HCT116 (cell line): ENCODE results near the gene NTRK3. TPM values are rescaled to one million over a fixed set of nuclear protein-coding genes. Genes with fewer than 3 reads are reported as not detected.

Experiments used
- ATAC-seq: fragments of 200-7000 bp; cut with Tn5 transposase; 2 replicates; pipeline ENCODE4 v1.9.1; 2020; ENCODE audit warnings: mild to moderate bottlenecking, moderate library complexity
- BruUV-seq: library from RNA; stranded (reverse); fragments of 400-500 nt; replicated peaks from 2 replicates; lab custom pipeline; 2021; lab: Mats Ljungman, UMichigan
- CTCF ChIA-PET: fragments of 300-600 bp; sonication (Branson Sonifier 250); formaldehyde crosslinking; loops from one replicate; lab custom pipeline; 2021; ENCODE audit warnings: antibody characterized with exemption; lab: Charles Lee
- POLR2A ChIA-PET: fragments of 300-600, 350-600 bp; sonication (Branson Sonifier 250); formaldehyde crosslinking; loops from one replicate; lab custom pipeline; 2021; ENCODE audit warnings: antibody characterized with exemption; lab: Charles Lee
- RAD21 ChIA-PET, 2 experiments: fragments of 300-600 bp; sonication (Branson Sonifier 250); formaldehyde crosslinking; loops; one replicate each; lab custom pipeline; 2023; ENCODE audit warnings: low total read pairs in 2 of 2; ENCODE audit not compliant: uncharacterized antibody in 2 of 2, unreplicated experiment in 2 of 2, low non-redundant PET in 1 of 2; lab: Charles Lee
- DNase-seq: peaks from one replicate; pipeline ENCODE4 v3.0.0-alpha.2; 2010; ENCODE audit warnings: low read depth, low spot score
- H2AFZ ChIP-seq: fragments of 200-600 bp; shearing (Covaris generic), sonication (generic); 2 replicates; pipeline ENCODE4 v1.6.1; 2017; ENCODE audit warnings: low read depth, mixed run types, mixed read lengths, antibody characterized with exemption, low read length; ENCODE audit not compliant: poor library complexity, severe bottlenecking
- H3K27ac ChIP-seq: 2 replicates; pipeline ENCODE4 v1.5.1; 2012; ENCODE audit warnings: low read depth, low read length
- H3K27me3 ChIP-seq: fragments of 200-600 bp; sonication (generic); 2 replicates; pipeline ENCODE4 v1.6.1; 2016; ENCODE audit warnings: mixed run types, low read length, mixed read lengths; ENCODE audit not compliant: insufficient read depth
- H3K36me3 ChIP-seq, 2 experiments: fragments of 200-500 bp in 1 of 2; fragments of 200-600 bp in 1 of 2; sonication (Bioruptor generic) in 1 of 2; sonication (generic) in 1 of 2; 2 replicates each; pipeline versions ENCODE4 v1.5.1 to v1.6.1; 2014 to 2016; ENCODE audit warnings: low read length in 2 of 2, inconsistent platforms in 1 of 2, mixed read lengths in 1 of 2, mixed run types in 1 of 2; ENCODE audit not compliant: insufficient read depth in 2 of 2, control insufficient read depth in 1 of 2
- H3K4me1 ChIP-seq, 2 experiments: fragments of 200-600 bp in 1 of 2; sonication (generic) in 1 of 2; 2 replicates each; pipeline versions ENCODE4 v1.5.1 to v1.6.1; 2012 to 2017; ENCODE audit warnings: low read length in 2 of 2, inconsistent platforms in 1 of 2, mild to moderate bottlenecking in 1 of 2, mixed read lengths in 1 of 2, mixed run types in 1 of 2, moderate library complexity in 1 of 2; ENCODE audit not compliant: insufficient read depth in 2 of 2, control insufficient read depth in 1 of 2
- H3K4me2 ChIP-seq: fragments of 200-600 bp; sonication (generic); 2 replicates; pipeline ENCODE4 v1.6.1; 2017; ENCODE audit warnings: mixed run types, low read length, mixed read lengths
- H3K4me3 ChIP-seq, 2 experiments: fragments of 200-600 bp in 1 of 2; sonication (generic) in 1 of 2; replicated peaks in 1 of 2; 2 replicates each; pipeline ENCODE4 v1.5.1; 2011 to 2016; ENCODE audit warnings: low read length in 2 of 2, control low read depth in 1 of 2, low read depth in 1 of 2, mild to moderate bottlenecking in 1 of 2, mixed read lengths in 1 of 2, mixed run types in 1 of 2
- H3K79me2 ChIP-seq: fragments of 200-600 bp; sonication (generic); 2 replicates; pipeline ENCODE4 v1.6.1; 2017; ENCODE audit warnings: mild to moderate bottlenecking, mixed run types, low read length, moderate library complexity, mixed read lengths; ENCODE audit not compliant: insufficient read depth
- H3K9ac ChIP-seq: fragments of 200-600 bp; sonication (generic); 2 replicates; pipeline ENCODE4 v1.6.1; 2016; ENCODE audit warnings: low read length, mixed read lengths
- H3K9me2 ChIP-seq: fragments of 200-600 bp; sonication (generic), shearing (Covaris generic); 2 replicates; pipeline ENCODE4 v1.6.1; 2017; ENCODE audit warnings: mixed run types, mild to moderate bottlenecking, moderate library complexity; ENCODE audit not compliant: insufficient read depth
- H3K9me3 ChIP-seq, 2 experiments: fragments of 200-500 bp in 1 of 2; fragments of 200-600 bp in 1 of 2; sonication (Bioruptor generic) in 1 of 2; sonication (generic) in 1 of 2; 2 replicates each; pipeline ENCODE4 v1.6.1; 2014 to 2017; ENCODE audit warnings: low read length in 2 of 2, mixed read lengths in 2 of 2, inconsistent platforms in 1 of 2, low read depth in 1 of 2, mild to moderate bottlenecking in 1 of 2, mixed run types in 1 of 2, moderate library complexity in 1 of 2; ENCODE audit not compliant: control insufficient read depth in 1 of 2, insufficient read depth in 1 of 2
- H4K20me1 ChIP-seq: fragments of 200-600 bp; sonication (generic), shearing (Covaris generic); 2 replicates; pipeline ENCODE4 v1.6.1; 2017; ENCODE audit warnings: mixed run types, mild to moderate bottlenecking, moderate library complexity; ENCODE audit not compliant: insufficient read depth
- EGR1 ChIP-seq: IDR thresholded peaks from 2 replicates; pipeline ENCODE4 v1.6.1; 2012; ENCODE audit warnings: low read depth
- ELF1 ChIP-seq: IDR thresholded peaks from 2 replicates; pipeline ENCODE4 v1.6.1; 2012; ENCODE audit warnings: low read depth, borderline replicate concordance
- EZH2 ChIP-seq: fragments of 200-600 bp; sonication (generic); IDR thresholded peaks from 2 replicates; pipeline ENCODE4 v1.6.1; 2017; ENCODE audit warnings: antibody characterized with exemption, mixed run types
- POLR2A ChIP-seq: IDR thresholded peaks from 2 replicates; pipeline ENCODE4 v1.7.0; 2011; ENCODE audit warnings: borderline replicate concordance; ENCODE audit not compliant: insufficient read depth, insufficient read length; ENCODE audit errors: extremely low read depth
- RAD21 ChIP-seq: IDR thresholded peaks from 2 replicates; pipeline ENCODE4 v1.6.1; 2012; ENCODE audit warnings: low read depth, mild to moderate bottlenecking
- ZFX ChIP-seq: fragments of 450-650 bp; IDR thresholded peaks from 2 replicates; pipeline ENCODE4 v1.6.1; 2017
- ZNF274 ChIP-seq: fragments of 200-500 bp; sonication (Bioruptor generic); IDR thresholded peaks from 2 replicates; pipeline ENCODE4 v1.6.1; 2014; ENCODE audit warnings: mild to moderate bottlenecking, low read depth, low read length, inconsistent platforms
- intact Hi-C: fragments of 100-400 bp; cut with micrococcal nuclease; formaldehyde crosslinking; loops from 2 replicates; pipeline ENCODE4 v1.10.0; 2022
- total RNA-seq: library from RNA; stranded (reverse); gene quantifications from one replicate; pipeline ENCODE4 v1.2.1, GENCODE V29; 2021; ENCODE audit not compliant: unreplicated experiment
- TF ChIP-seq, protein P1 (sequence below): IDR thresholded peaks from 2 replicates; pipeline ENCODE4 v1.6.1; 2012; ENCODE audit warnings: low read depth
- TF ChIP-seq, protein P2 (sequence below): IDR thresholded peaks from 2 replicates; pipeline ENCODE4 v1.6.1; 2011; ENCODE audit warnings: mild to moderate bottlenecking, low read length, moderate library complexity; ENCODE audit not compliant: insufficient replicate concordance; ENCODE audit errors: extremely low read depth
- TF ChIP-seq, protein P3 (sequence below): IDR thresholded peaks from 2 replicates; pipeline ENCODE4 v1.6.1; 2012

Gene NTRK3
- total RNA-seq, 1 experiment from 2014 or later: not detected

DNA sequence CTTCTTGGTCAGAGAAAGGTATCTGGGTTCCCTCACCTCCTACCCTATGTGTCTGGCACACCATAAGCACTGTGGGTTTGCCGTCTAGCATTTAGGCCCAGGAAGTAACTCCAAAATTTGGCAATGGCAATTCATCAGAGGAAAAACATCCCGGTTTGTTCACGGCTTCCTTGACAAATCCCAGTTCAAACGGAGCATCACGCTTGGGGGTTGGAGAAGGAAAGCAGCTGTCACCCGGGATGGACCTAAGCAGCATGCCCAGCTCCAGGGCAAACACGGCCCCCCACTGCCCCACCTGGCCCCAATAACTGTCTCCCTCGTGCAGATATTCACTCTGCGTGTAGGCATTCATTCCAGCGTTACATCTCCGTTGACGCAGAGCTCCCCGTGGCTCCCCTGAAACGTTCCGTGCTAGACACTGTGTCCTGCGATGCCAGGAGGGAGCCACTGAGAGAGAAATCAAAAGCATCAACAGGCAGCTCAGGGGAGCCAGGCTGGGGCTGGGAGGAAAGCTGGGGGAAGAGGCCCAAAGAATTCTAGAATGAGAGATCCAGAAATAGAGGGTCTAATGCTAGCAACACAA lies 41.4 kb downstream of the NTRK3 start:
- ATAC-seq: no peak
- Histone ChIP-seq H4K20me1 (no peaks in the 10 kb centered on the region), H3K4me2 (no peak overlapping the region), H3K4me1 (no peaks in the 10 kb centered on the region), H2AFZ (no peak overlapping the region), H3K9me2 (no peaks in the 10 kb centered on the region), H3K9ac (no peak overlapping the region), H3K27ac (no peak overlapping the region), H3K4me3 (no peak overlapping the region)
- POLR2A ChIA-PET: no interaction called here
- no peak for DNase-seq
- TF ChIP-seq ELF1 (no peak), ZNF274 (no peak), ZFX (no peak), RAD21 (no peak), EGR1 (no peak), POLR2A (no peak), EZH2 (no peak)
- TF ChIP-seq, protein P1, sequence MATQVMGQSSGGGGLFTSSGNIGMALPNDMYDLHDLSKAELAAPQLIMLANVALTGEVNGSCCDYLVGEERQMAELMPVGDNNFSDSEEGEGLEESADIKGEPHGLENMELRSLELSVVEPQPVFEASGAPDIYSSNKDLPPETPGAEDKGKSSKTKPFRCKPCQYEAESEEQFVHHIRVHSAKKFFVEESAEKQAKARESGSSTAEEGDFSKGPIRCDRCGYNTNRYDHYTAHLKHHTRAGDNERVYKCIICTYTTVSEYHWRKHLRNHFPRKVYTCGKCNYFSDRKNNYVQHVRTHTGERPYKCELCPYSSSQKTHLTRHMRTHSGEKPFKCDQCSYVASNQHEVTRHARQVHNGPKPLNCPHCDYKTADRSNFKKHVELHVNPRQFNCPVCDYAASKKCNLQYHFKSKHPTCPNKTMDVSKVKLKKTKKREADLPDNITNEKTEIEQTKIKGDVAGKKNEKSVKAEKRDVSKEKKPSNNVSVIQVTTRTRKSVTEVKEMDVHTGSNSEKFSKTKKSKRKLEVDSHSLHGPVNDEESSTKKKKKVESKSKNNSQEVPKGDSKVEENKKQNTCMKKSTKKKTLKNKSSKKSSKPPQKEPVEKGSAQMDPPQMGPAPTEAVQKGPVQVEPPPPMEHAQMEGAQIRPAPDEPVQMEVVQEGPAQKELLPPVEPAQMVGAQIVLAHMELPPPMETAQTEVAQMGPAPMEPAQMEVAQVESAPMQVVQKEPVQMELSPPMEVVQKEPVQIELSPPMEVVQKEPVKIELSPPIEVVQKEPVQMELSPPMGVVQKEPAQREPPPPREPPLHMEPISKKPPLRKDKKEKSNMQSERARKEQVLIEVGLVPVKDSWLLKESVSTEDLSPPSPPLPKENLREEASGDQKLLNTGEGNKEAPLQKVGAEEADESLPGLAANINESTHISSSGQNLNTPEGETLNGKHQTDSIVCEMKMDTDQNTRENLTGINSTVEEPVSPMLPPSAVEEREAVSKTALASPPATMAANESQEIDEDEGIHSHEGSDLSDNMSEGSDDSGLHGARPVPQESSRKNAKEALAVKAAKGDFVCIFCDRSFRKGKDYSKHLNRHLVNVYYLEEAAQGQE: no peak
- TF ChIP-seq, protein P2, sequence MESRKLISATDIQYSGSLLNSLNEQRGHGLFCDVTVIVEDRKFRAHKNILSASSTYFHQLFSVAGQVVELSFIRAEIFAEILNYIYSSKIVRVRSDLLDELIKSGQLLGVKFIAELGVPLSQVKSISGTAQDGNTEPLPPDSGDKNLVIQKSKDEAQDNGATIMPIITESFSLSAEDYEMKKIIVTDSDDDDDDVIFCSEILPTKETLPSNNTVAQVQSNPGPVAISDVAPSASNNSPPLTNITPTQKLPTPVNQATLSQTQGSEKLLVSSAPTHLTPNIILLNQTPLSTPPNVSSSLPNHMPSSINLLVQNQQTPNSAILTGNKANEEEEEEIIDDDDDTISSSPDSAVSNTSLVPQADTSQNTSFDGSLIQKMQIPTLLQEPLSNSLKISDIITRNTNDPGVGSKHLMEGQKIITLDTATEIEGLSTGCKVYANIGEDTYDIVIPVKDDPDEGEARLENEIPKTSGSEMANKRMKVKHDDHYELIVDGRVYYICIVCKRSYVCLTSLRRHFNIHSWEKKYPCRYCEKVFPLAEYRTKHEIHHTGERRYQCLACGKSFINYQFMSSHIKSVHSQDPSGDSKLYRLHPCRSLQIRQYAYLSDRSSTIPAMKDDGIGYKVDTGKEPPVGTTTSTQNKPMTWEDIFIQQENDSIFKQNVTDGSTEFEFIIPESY: no peak
- TF ChIP-seq, protein P3, sequence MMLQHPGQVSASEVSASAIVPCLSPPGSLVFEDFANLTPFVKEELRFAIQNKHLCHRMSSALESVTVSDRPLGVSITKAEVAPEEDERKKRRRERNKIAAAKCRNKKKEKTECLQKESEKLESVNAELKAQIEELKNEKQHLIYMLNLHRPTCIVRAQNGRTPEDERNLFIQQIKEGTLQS: no peak
- TF ChIP-seq, all 23 proteins: peak for 0
- CTCF ChIA-PET: no interaction called here
- Histone ChIP-seq H3K36me3 (no peaks in the 10 kb centered on the region), H3K9me3 (no peaks in the 10 kb centered on the region), H3K27me3 (no peaks in the 10 kb centered on the region), H3K79me2 (no peaks in the 10 kb centered on the region)
- intact Hi-C loops: no loop called here
- RAD21 ChIA-PET: no interaction called here
- BruUV-seq: no TSS peak
